ENCODE measurements around the gene ANAPC7.

ANAPC7 gene

GRCh38 chr12:110373425-110373824 is 30.1 kb downstream of the ANAPC7 start:
- DNase-seq: no peak

- no peak for DNase-seq
These were observed 30.5 kb downstream of the ANAPC7 start for GRCh38 chr12:110373025-110373424.

GRCh38 chr12:110372056-110372425 is 31.5 kb downstream of the ANAPC7 start:
- no peak for DNase-seq

- DNase-seq: no peak
These were observed 32.0 kb downstream of the ANAPC7 start for GRCh38 chr12:110371408-110372055.

- DNase-seq: no peak
These were observed 32.7 kb downstream of the ANAPC7 start for GRCh38 chr12:110370732-110371231.

- no peak for DNase-seq
These were observed 33.5 kb downstream of the ANAPC7 start for GRCh38 chr12:110369992-110370391.

GRCh38 chr12:110367181-110367864 is 36.2 kb downstream of the ANAPC7 start:
- DNase-seq: no peak

GRCh38 chr12:110366321-110367142 is 37.0 kb downstream of the ANAPC7 start:
- no peak for DNase-seq

- no peak for DNase-seq
These were observed 37.8 kb downstream of the ANAPC7 start for GRCh38 chr12:110365489-110366320.

- DNase-seq: no peak
These were observed 42.3 kb downstream of the ANAPC7 start for GRCh38 chr12:110361216-110361615.

- DNase-seq: peak; percentile 24
These were observed 45.0 kb downstream of the ANAPC7 start for GRCh38 chr12:110358384-110359097.

- no peak for DNase-seq
These were observed 48.4 kb downstream of the ANAPC7 start for GRCh38 chr12:110355073-110355472.

- DNase-seq: no peak
These were observed 49.2 kb downstream of the ANAPC7 start for GRCh38 chr12:110354172-110354780.

GRCh38 chr12:110353211-110353965 is 50.1 kb downstream of the ANAPC7 start:
- DNase-seq: no peak

- DNase-seq: no peak
These were observed 51.1 kb downstream of the ANAPC7 start for GRCh38 chr12:110352401-110352800.

- DNase-seq: no peak
These were observed 52.4 kb downstream of the ANAPC7 start for GRCh38 chr12:110351119-110351518.

GRCh38 chr12:110349514-110350151 is 53.9 kb downstream of the ANAPC7 start:
- DNase-seq: no peak

GRCh38 chr12:110349096-110349495 is 54.4 kb downstream of the ANAPC7 start:
- DNase-seq: no peak

- no peak for DNase-seq
These were observed 55.0 kb downstream of the ANAPC7 start for GRCh38 chr12:110348431-110349059.

- DNase-seq: no peak
These were observed 55.7 kb downstream of the ANAPC7 start for GRCh38 chr12:110347767-110348166.
